Stimulated activated CD4-positive, alpha-beta T cell treated with anti-CD3 and anti-CD28 coated beads, Interleukin-1b, Interleukin-23, amount 100 ng/mL, for 1 hour (primary cell): ENCODE data around the gene NOS2.
"Not testable (repeated sequence)": the region's sequence is repeated elsewhere in the genome, so short reads cannot be mapped to it uniquely, and the experiment has no call there.

Experiments used
- DNase-seq, 2 donors: peaks; one replicate each; pipeline ENCODE4 v3.0.0-alpha.2; 2020; ENCODE audit warnings: low read depth in 2 of 2

The NOS2 gene

DNA sequence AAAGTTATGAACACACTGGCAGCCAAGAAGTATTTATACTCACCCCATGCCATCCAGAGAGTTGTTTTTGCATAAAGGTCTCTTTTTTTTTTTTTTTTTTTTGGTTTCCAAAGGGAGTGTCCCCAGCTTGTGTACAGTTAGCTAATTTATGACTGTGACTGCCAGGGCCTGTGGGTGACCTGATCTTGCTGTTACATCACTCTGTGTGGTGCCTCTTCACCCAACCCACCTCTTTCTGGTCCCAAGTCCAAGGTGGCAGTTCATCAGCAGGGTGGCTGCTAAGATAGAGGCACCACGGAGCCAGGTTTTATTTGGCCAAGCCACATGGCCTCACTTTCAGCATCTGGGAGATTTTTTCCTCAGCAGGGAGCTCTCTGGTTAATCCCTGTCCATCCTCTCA, at the start of gene NOS2:
TSS of gene NOS2 (minus strand) at position 8 of the 400 bp plus-strand sequence. CDS start 1,720 bp downstream, outside the sequence.
- DNase-seq = no peak

GRCh38 chr17:27849474-27850185, 49.3 kb upstream of the NOS2 start:
- DNase-seq = no peak

- no peak for DNase-seq
Observed at GRCh38 chr17:27848931-27849330, 48.6 kb upstream of the NOS2 start.

GRCh38 chr17:27846808-27847307, 46.5 kb upstream of the NOS2 start:
- DNase-seq = not testable (repeated sequence)

- no peak for DNase-seq
Observed at GRCh38 chr17:27846042-27846655, 45.8 kb upstream of the NOS2 start.

DNA sequence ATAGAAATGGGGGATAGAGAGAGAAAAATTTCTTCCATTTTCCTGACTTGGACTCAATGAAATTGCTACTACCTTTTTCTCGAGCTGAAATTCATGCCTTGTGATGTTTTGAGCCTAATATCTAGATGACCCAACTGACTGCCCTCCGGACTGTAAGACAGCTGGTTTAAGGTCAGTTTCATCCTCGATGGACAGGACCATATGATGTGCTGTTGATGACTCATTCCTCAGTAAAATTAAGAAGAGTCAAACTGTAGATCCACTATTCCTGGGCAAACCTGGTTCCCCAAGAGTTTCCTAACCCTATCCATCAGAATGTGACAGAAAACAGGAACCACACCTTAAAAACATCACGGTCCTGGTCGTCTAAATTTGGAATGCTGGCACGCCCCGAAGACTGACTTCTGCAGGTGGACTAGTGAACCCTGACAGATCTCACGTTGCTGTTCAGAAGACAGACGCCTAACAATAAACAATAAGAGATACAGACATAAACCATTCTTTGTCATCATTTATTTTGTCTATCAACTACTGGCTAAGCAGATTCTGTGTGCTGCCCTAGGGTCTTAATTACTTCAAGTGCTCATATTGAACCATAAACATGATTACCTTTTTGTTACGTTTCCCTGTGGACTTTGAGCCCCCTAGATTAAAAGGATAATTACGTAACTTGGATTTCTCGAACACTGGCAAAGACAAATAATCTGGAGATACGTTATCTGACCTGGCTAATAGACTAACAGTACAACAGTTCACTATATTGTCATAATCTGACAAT, 45.1 kb upstream of the NOS2 start:
- no peak for DNase-seq

GRCh38 chr17:27840688-27841087, 40.4 kb upstream of the NOS2 start:
- DNase-seq = no peak

DNA sequence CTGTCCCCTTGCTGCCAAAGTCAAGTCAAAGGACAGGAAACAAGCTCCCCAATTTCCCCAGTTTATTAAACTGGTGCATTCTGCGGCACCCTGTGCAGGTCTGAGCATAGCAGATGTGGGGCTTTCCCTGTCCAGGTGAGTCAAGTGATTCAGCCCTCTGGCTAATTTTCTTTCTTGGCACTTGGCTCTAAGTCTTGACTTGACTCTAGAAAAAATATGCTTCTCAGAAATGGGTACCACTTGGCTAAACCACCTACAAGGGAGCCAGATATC, 40.0 kb upstream of the NOS2 start:
- DNase-seq = not testable (repeated sequence)

GRCh38 chr17:27839571-27840405, 39.5 kb upstream of the NOS2 start:
- DNase-seq = not testable (repeated sequence)

GRCh38 chr17:27838607-27839006, 38.3 kb upstream of the NOS2 start:
- not testable (repeated sequence) for DNase-seq

DNA sequence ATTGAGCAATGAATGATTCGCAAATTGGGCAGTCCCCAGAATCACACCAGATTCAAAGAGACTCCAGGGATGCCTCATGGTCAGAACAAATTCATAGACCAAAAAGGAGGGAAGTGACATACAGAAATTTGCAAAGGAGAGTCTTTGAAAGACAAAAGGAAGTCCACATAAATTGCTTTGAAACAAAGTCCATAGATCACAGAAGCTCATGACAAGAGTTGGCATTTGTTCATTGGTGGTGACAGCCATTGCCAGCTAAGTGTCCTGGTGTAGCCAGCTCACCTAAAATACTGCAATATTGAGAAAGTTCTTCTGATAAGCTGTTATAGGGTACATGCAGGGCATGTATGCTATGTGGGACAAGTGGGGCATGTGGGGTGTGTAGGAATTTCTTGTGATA, 37.4 kb upstream of the NOS2 start:
- DNase-seq = not testable (repeated sequence)

GRCh38 chr17:27836651-27837050, 36.3 kb upstream of the NOS2 start:
- no peak for DNase-seq

GRCh38 chr17:27834571-27834970, 34.2 kb upstream of the NOS2 start:
- DNase-seq = no peak

DNA sequence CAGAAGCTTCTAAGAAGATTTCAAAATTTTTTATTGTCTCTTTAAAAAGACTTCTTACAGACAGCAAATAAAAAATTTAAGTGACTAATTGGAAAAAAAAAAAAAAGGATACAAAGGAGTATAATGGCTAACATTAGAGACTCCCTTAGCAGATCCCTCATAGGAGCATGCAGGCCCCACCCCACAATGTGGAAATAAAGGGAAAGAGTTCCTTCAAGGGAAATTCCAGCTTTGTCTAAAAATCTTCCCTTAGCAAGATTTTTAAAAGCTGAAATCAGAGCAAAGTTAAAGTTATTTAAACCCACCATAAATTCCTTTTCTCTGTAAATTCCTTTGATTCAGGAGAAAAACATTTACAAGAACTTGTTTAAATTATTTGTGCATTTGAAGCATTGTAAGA, 32.5 kb upstream of the NOS2 start:
- no peak for DNase-seq

DNA sequence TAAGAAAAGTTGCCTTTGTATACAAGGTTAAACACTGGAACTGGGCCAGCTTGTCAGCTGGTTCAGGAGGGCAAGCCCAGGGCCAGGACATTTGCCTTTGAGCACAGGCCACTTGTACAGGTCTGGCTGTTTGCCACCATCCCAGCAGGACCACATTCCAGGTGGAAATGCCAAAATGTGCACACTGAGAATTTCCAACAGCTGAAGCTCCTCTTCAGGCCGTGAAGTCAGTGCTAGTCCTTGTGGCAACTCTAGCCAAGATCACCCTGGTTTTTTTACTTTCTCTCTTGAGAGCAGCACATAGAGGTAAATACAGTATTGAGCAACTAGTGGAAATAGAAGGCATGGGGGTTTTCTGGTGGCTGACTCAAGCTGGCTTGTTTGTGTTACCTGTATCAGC, 29.6 kb upstream of the NOS2 start:
- not testable (repeated sequence) for DNase-seq

- DNase-seq = not testable (repeated sequence)
Observed at GRCh38 chr17:27829143-27829711, 28.9 kb upstream of the NOS2 start.

- no peak for DNase-seq
Observed at GRCh38 chr17:27825459-27825858, 25.1 kb upstream of the NOS2 start.

GRCh38 chr17:27824745-27825144, 24.4 kb upstream of the NOS2 start:
- DNase-seq = no peak

DNA sequence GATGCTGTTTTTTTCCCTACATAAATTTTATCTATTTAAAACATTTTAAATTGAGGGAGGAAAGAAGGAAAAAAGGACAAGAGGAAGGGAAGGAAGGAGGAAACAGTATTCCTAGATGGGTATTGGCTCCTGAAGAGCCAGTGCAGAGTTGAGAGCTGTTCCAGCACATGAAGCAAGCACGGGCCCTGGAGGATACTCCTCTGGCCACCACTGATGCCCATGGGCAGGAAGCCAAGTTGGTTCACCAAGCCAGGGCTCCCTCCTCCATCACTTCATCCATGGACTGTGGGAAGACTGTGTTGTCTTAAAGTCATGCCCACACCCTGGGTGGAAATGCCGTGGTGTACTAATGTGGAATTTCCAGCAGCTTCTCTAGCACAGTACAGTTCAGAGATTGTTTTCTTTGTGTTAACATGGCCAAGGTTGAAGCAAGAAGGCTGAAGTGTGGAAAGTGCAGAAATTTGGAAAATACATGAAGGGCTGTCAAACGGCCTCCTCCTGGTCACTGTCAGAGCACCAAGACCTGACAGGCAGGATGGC, 23.9 kb upstream of the NOS2 start:
- DNase-seq = no peak

DNA sequence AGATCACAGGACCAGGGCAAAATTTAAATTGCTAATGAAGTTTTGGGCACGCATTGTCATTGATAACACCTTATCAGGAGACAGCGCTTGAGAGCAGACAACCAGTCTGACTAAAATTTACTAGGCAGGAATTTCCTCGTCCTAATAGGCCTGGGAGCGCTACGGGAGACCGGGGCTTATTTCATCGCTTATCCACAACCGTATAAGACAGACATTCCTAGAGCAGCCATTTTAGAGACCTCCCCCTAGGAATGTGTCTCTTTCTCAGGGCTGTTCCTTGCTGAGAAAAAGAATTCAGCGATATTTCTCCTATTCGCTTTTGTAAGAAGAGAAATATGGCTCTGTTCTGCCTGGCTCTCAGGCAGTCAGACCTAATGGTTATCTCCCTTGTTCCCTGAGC, 21.8 kb upstream of the NOS2 start:
- DNase-seq = not testable (repeated sequence)

DNA sequence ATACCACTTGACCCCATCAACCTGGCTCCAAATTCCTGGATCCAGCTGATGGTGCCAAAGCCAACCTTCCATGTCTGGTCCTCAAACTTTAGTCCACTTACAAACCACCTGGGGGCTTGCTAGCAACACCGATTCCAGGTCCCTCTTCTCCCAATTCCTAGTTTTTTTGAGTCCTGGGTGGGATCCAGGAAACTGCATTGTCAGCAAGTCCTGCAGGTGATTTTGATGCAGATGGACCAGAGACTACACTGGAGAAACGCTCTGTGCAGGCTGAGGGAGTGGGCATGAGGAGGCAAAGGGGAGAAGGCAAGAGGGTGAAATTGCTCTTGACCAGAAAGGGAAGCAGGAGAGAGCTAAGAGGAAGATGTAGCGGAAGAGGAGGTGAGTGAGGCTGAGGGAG, 21.0 kb upstream of the NOS2 start:
- DNase-seq = no peak
